T-helper 2 cell treated with Interferon-gamma antibody and Interleukin-4, amounts not matched to agents 100 ng/mL and 5 ng/mL, for 36 hours (primary cell): ENCODE measurements around the gene NPL. TPM values are rescaled to one million over a fixed set of nuclear protein-coding genes. Genes with fewer than 3 reads are reported as not detected.

Experiments used
- intact Hi-C: fragments of 100-400 bp; cut with micrococcal nuclease; formaldehyde crosslinking; loops from one replicate; pipeline ENCODE4 v1.15.1; 2023
- total RNA-seq: library from RNA; stranded (reverse); gene quantifications from 2 replicates; pipeline ENCODE4 v1.2.3, GENCODE V29; 2022

The NPL gene
- total RNA-seq = 2.5 and 3.2 TPM in 2 replicates

DNA sequence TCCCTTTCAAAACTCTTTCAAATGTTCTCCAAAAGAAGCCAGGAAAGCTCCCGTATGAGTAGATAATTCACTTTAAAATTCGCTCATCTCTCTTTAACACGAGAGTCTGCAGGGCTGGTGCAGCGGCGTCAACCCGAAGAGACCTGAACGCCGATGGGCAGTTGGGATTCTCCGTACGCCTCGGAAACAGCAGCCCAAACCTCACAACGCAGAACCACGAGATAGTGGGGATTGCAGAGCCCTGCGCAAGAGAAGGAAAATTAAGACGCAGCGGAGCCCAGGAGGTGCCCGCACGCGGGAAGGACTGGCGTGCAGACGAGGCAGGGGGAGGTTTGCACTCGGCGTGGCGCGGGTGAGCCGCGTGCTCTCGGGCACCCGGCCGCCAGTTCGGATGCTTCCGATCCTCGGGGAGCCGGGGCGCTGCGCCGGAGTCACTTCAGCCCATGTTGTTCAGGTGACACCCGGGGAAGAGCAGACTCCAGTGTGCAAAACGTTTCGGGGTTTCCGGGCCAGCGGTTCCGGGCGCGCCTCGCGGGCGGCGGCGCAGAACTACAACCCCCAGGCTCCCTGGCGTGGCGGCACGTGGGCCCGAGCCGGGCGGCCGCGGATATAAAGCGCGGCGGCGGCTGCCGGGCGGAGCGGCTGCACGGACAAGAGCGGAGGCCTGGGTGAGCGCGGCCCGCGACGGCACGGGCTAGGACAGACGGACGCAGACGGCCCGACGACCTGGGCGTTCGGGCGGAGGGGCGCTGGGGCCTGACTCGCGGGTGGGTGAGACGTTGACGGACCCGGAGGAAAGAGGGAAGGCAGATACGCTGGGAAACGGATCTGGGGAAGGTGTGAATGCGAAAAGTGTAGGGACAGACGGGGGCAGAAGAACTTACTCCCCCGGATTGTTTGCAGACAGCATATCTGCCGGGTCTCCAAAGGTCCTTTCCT lies at the start of gene NPL:
NPL (plus strand) TSS at position 636 of the 939 bp plus-strand sequence. CDS start 4,599 bp downstream, outside the sequence.
- intact Hi-C loops = loop anchor here (1.0 to 5.0 kb wide), 3 partner anchors 50 to 762 kb away; partner anchors contain the start of gene DHX9

DNA sequence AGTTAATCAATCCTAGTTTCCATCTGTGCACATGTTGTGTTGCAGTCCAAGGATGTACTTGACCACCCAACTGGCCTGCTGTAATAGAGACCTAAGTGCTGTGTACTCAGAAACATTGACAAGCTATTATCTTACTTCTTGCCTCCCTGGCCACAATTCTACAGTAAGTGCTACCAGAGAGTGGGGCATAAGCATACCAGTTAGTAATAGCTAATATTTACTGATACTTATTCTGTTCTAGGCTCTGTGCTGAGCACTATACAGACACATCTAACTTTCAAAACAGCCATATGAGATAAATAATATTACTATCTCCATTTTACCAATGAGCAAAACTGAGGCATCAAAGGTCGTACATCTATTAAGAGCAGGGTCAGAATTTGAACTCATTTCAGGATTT lies 49.5 kb upstream of the NPL start:
- intact Hi-C loops = no loop called here

- intact Hi-C loops = no loop called here
Observed at GRCh38 chr1:182742780-182743179, 46.8 kb upstream of the NPL start.

DNA sequence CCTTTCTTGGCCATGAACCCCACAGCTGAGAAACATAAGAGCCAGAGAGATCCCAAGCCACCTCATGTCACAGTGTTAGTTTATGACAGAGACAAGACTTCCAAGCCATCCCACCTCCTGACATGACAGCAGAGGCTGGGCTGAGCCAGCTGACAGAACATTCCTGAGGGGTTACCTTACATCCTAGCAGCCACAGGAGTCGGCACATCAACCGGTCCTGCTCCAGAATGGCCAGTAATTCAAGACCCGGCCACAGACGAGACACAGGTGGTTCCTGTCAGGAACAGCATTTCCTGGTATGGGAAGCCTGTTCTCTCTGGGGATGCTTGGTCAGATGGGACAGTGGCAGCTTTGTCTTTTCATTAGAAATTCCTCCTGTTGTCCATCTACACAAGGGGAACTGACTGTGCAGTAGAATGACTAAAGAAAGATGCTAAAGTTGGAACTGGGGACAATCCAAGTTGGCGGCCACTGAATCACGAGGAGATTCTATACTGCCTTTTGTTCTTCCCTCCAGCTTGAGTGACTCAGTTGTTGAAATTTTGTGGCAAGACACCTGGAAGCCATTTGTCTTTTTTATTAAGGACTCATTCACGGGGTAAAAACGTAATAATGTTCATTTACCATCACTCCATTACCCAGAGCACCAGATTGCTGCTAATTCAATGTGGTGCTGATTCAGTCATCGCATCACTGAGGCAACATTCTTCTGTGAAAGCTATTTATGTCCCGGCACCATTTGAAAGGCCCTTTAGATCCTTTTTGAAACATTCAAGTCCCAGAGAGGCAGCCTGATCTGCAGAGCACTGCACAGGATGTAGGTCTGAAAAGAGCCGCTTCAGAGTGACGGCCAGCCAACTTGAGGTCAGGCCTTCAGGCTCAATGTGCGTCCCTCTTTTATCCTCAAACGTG lies 37.2 kb upstream of the NPL start:
- intact Hi-C loops = no loop called here

DNA sequence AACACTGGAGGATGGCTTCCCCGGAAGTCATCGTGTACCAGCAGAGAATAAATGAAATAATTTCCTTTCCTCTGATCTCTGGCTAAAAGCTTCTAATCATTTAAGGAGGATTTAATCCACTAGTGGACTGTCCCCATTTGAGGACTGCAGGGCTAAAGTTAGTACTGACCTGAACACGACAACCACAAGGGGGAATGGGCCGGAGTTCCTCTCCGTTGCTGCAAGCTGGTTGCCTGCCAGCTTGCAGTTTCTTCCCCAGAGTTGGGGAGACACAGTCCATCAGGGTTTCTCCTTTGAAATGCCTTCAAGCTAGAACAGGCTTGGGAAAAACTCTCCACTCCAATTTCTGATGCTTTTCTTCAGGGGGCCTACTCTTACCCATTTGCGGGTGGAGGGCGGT lies 35.5 kb upstream of the NPL start:
- intact Hi-C loops = no loop called here

GRCh38 chr1:182754543-182755314 lies 34.8 kb upstream of the NPL start:
- intact Hi-C loops = no loop called here

DNA sequence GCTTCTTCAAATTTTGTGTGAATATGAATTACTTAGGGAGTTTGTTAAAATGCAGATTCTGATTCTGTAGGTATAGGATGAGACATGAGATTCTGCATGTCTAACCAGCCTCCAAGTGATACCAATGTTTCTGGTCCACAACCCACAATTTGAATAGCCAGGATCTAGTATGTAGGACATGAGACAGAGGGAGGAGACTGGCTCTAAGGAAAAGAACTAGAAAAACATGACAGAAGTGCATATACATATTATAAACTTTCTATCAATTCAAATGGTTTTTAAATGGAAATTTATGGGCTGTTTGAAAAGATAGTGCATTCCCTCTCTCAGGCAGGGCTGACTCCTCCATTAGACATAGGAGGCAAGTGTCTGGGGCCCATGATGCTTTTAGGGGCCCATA lies 33.9 kb upstream of the NPL start:
- intact Hi-C loops = no loop called here

GRCh38 chr1:182756423-182756822 lies 33.1 kb upstream of the NPL start:
- intact Hi-C loops = no loop called here

DNA sequence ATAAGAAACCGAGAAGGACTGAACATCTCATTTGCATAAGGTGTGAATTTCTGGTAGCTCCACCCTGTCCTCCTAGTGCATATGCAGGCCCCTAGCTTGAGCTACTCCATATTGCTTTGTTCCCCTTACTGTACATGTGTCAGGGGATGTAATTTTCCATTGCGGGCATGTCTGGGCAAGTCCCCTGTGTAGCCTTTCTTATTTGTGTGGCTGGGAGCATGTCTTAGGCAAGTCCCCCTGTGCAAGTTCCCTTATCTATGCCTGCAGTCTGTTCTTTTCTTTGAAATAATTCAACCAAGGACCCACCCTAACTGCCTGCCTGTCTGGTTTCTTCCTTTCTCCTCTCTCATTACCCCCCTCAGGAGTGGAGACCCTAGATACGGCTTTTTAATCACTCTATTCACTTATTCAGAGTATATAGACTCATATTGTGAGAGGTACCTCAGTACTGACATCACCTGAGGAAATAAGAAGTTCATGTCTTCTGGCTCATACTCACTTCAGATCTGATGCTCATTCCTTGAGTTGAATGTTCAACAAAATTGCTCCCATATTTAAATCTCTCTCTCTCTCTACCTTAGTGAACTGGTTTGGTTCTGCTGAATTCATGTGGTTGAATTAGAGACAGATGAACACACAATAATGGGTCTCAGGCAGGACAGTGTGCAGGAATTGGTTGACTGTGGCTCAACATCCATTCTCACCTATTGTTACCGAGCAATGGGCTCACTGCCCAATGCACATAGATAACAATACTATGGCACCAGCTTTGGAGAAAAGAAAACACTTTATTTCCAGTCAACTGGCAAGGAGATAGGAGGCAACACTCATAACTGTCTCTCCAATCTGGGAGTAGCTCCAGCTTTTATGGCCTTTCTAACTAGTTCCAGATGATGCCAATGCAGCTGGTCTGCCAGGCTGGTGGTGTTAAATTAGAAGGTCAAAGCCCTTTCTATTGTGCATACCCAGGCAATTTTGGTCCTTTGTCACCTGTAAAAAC lies 27.9 kb upstream of the NPL start:
- intact Hi-C loops = no loop called here

GRCh38 chr1:182762536-182762935 lies 27.0 kb upstream of the NPL start:
- intact Hi-C loops = no loop called here

- intact Hi-C loops = no loop called here
Observed at GRCh38 chr1:182764029-182764727, 25.4 kb upstream of the NPL start.

- intact Hi-C loops = no loop called here
Observed at GRCh38 chr1:182765391-182765790, 24.2 kb upstream of the NPL start.

DNA sequence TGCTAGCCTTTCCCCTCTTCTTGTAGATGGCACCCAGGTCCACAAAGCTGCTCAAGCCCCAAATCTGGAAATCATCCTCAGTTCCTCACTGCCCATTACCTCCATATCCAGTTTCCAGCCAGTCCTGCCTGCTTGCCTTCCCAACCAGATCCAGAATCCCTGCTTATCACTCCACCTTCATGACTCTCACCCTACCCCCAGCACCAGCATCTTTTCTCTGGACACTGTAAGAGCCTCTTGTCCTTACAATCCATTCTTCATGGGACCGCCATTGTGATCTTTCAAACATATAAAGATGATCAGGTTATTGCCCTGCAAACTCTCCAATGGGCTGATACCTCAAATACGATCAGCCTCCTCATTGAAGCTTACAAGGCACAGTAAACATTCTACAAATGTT lies 23.5 kb upstream of the NPL start:
- intact Hi-C loops = no loop called here

DNA sequence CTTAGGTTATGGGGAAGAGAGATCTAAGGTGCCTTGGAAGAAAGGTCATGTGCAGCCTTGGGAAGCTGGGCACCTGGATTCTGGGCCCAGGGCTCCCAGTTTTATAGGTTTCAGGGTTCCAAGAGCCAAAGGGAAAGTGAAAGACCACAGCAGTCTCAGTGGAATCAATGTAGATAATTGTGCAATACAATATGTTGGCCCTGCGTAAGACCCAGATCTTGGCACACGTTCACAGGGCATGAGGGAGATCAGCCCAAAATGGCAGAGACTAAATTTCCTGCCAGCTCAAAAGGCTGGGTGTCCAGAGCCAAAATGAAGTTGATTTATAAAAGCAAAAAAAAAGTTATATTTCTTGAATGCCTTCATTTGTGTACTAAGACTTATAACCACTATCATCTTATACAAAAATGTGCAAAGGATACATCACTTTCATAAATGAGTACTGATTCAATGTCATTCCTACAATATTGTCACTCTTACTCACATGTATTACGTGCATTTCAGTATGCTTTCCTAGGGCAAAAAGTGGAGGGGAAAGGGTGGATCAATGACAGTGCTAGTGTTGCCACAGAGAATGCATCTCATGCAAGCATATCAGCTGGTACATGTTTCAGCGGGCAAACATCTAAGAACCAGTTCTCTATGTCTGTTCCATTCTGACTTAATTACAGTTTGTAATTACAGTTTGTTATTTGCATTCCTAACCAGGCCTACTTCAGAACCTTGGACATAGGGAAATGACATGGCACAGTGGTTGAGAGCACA lies 22.5 kb upstream of the NPL start:
- intact Hi-C loops = no loop called here

- intact Hi-C loops = no loop called here
Observed at GRCh38 chr1:182768963-182769362, 20.6 kb upstream of the NPL start.

GRCh38 chr1:182770232-182770631 lies 19.3 kb upstream of the NPL start:
- intact Hi-C loops = no loop called here

DNA sequence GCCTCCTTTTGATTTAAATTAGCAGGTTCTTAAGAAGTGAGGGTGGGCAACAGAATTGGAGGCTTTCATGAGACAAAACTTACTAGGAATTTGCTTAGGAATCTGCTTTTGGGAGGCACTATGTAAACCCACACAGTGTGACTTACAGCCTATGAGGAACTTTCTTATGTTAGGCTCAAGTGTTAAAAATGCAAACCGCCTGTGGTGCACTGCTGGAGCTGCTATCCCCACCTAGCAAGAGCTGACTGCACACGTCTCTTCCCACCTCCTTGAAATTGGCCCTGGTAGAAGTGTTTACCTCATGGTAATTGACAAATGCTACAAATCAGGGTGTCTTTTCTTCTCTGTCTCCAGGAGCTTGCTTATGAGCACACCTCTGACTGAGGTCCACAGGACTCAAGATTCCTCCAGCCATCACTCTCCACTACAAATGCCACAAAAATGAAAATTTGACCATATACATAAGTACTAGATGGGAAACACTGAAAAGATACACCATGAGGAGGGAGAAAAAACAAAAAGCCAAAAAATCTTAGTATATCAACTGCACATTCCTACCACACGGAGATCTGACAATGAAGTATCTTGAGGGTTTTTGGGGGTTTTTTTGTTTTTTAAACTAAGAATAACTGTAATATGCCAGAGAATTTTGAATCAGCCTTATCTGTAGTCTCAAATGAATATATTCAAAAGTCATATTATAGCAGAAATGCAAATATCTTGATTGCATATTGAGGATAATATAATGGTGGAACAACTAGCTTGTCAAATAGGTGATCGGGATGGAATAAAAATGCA lies 18.2 kb upstream of the NPL start:
- intact Hi-C loops = no loop called here

DNA sequence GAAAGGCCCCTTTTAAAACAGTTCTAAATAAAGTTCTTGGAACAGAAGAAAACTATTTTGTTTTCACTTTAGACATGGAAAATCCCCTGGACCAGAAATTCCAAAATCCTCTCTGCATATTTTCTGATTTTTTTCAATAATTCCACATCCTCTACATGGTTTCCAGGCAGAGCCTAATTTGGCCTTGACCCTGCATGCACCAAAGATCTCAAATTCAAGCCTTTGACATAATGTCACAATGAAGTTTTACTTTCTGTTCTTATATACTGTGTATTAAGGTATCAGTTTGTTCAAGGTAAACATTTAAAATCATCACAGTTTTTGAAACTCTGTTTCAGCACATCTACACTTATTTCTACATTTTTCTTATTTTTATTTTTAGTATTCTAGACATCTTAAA lies 12.2 kb upstream of the NPL start:
- intact Hi-C loops = no loop called here
